HG03159 (cell line): ENCODE data around the gene SIAH1.
"Not testable (repeated sequence)": the region's sequence is repeated elsewhere in the genome, so short reads cannot be mapped to it uniquely, and the experiment has no call there.

Experiments used
- ATAC-seq: cut with Tn5 transposase; IDR thresholded peaks from one replicate; pipeline ENCODE4 v1.9.1; 2021; ENCODE audit warnings: mild to moderate bottlenecking, moderate library complexity; ENCODE audit not compliant: unreplicated experiment

The SIAH1 gene

GRCh38 chr16:48367441-48368049, 17.7 kb downstream of the SIAH1 start:
- ATAC-seq: no peak

DNA sequence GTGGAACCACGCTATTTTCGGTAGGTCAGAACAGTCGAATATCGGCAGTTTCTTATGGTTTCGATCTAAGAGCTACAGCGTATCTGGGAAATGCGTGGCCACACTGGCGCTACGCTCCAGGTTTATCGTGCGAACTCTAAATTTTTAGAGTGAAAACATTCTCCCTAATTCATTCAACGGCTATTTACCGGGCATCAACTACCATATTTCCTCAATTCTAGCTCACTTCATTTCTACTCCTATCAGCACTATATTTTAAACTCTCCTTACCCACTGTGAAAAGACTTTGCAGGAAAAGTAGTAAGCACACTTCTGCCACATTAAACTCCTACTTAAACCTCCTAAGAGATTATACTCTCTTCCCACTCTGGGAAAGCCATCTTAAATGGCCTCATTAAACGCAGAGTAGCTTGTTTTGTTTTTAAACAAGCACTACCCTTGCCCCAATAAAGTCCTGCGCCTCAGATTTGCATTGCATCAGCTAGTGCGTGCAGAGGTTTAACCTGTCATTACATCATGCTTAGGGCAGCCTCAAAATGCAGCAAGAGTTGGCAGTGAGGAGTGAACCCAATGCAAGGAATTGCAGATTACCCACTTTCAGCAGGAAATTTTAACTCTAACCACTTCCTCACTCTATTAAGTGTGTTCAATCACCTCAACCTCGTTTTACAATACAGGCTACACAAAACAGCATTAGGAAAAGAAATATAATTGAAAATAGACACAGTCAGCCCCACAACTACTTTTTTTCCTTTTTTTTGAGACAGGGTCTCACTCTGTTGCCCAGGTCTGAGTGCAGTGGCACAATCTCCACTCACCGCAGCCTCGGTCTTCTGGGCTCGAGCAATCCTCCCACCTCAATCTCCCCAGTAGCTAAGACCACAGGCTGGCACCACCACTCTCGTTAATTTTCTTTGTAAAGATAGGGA, 18.8 kb downstream of the SIAH1 start:
- ATAC-seq: peak; percentile 72

DNA sequence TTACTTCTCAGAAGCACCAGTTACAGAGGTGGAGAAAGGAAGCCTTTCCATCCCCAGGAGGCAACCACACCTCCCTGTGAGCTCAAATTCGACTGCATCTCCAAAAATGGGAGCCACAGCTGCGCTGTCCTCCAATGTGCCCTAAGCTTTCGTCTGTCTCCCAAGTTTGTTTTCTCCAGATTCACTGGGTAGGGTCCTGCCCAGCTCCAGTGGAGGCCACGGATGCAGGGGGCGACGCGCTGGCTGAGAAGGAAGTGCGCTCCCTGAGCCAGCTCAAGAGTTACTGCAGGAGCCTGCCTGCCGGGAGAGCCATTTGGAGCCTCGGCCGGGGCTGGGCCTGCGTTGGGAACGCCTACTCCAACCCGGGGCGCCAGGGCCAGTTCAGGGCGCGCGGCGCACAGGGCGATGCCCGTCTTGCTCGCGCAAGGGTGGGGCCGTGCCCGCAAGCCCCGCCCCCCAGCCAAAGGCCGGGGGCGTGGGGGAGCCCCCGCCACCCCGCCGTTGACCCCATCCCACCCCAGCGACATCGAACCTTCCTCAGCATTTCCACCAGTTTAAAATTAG, 19.5 kb downstream of the SIAH1 start:
- peak; percentile 86 for ATAC-seq

GRCh38 chr16:48365025-48365600, 20.1 kb downstream of the SIAH1 start:
- no peak for ATAC-seq

DNA sequence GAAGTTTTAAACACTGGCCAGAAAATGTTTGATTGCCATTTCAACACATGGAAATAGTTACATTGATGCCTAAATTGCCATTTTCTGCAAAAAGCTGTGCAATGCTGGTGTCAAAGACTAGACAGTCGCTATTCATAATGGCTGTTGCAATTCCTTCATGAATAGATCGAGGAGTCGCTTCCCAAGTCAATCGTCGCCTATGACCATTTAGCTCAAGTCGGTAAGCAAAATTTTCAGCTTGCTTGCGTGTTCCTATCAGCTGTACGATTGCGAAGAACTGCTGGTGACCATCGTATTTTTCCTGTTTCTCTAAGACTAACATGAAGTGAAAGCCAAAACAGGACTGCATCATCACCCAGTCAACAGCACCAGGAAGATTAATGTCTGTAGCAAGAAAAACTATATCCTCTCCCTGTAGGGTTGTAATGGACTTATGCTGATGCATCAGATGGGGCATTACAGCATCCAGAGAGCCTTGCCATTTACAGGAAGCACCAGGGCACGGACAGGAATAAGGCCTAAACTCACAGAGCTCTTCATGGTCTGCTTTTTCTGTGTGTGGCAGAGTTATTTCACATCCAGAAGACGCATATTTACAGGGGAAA, 23.6 kb downstream of the SIAH1 start:
- no peak for ATAC-seq

- no peak for ATAC-seq
Observed at GRCh38 chr16:48361012-48361411, 24.2 kb downstream of the SIAH1 start.

GRCh38 chr16:48359983-48360382, 25.2 kb downstream of the SIAH1 start:
- no peak for ATAC-seq

GRCh38 chr16:48358419-48358818, 26.8 kb downstream of the SIAH1 start:
- ATAC-seq: no peak

- ATAC-seq: no peak
Observed at GRCh38 chr16:48356633-48357376, 28.4 kb downstream of the SIAH1 start.

DNA sequence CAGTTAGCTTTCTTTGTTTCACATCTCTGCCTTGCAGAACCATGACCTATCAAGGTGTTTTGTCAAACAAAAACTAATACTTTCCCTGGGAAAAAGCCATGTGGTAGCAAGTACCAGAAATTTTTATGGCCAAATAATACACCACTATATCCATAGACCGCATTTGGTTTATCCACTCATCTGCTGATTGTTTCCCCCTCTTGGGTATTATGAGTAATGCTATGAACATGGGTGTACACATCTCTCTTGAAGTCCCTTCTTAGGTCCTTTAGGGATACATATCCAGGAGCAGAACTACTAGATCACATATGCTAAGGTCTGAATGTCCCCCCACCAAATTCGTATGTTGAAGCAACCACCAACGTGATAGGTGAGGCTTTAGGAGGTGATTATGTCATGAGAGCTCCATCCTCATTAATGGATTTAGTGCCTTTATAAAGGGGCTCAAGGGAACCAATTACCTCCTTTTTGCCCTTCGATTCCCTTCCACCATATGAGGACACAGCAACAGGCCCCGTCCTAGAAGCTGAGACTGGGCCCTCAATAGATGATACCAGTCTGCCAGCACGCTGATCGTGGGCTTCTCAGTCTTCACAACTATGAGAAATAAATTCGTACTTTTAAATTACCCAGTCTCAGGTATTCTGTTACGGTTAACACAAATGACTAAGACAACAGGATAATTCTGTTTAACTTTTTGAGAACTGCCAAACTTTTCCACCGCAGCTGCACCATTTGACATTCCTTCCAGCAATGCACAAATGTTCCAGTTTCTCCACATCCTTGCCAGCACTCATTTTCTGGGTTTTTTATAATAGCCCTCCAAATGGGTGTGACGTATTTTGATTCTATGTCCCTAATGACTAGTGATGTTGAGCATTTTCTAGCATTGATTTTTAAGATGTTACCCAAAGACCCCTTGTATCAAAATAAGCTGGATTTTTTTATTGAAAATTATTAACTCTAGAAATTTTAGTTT, 30.0 kb downstream of the SIAH1 start:
- ATAC-seq: no peak

DNA sequence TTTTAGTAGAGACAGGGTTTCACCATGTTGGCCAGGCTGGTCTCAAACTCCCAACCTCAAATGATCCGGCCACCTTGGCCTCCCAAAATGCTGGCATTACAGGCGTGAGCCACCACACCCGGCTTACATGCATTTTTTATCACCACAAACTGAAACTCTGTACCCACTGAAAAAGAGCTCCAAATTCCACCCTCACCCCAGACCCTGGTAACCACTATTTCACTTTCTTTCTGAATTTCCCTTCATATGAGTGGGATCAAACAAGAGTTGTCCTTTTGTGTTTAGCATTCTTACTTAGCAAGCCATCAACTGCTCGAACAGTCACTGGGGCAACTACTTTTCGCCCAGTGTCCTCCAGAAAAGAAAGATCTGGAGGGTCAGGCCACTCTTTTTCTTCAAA, 30.8 kb downstream of the SIAH1 start:
- ATAC-seq: not testable (repeated sequence)

- peak; percentile 88 for ATAC-seq
Observed at GRCh38 chr16:48353565-48354163, 31.5 kb downstream of the SIAH1 start.

GRCh38 chr16:48352648-48353390, 32.4 kb downstream of the SIAH1 start:
- no peak for ATAC-seq

DNA sequence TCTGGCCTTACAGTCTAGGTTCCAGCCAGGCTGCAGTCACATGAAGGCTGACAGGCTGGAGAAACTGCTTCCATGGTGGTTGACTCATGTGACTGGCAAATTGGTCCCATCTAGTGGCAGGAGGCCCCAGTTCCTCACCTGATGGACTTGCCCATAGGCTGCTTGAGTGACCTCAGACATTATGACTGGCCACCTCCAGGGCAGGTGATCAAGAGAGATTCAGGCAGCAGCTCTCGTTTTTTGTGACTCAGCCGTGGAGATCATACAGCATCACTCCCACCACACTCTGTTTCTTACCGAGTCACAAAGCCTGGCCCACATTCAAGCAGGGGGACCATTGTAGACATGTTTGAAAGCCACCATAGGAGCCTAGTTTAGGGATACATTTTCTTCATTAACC, 34.5 kb downstream of the SIAH1 start:
- no peak for ATAC-seq

- ATAC-seq: no peak
Observed at GRCh38 chr16:48347980-48348379, 37.2 kb downstream of the SIAH1 start.

GRCh38 chr16:48347191-48347865, 37.9 kb downstream of the SIAH1 start:
- no peak for ATAC-seq

- no peak for ATAC-seq
Observed at GRCh38 chr16:48342591-48342990, 42.6 kb downstream of the SIAH1 start.

- ATAC-seq: no peak
Observed at GRCh38 chr16:48340054-48340453, 45.2 kb downstream of the SIAH1 start.
